ENCODE results near the gene UMAD1.
A peak's percentile ranks its signal among the peaks of the same experiment; 100 is the strongest.

UMAD1 gene

GRCh38 chr7:7695111-7695817 lies 54.7 kb downstream of the UMAD1 start:
- DNase-seq: no peak

GRCh38 chr7:7696458-7697119 lies 56.0 kb downstream of the UMAD1 start:
- no peak for DNase-seq

- DNase-seq: no peak
Observed at GRCh38 chr7:7698930-7699329, 58.4 kb downstream of the UMAD1 start.

DNA sequence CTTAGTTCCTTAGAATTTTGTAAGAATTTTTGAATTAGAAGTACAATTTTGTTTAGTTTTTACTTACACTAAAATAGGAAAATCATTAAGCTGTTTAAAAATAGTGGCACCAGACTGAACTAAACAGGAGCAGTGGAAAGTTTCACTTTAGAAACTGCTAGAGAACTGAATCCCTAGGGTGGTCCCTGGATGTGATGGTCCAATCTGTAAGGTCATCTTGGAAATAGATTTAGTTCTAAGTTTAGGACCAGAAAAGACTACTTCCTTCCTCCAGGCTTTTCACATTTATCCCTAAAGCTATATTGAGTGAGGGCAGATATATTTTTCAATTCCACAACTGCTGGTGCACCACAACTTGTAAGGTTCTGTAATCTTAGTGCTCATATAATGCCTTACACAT lies 58.8 kb downstream of the UMAD1 start:
- DNase-seq: no peak

DNA sequence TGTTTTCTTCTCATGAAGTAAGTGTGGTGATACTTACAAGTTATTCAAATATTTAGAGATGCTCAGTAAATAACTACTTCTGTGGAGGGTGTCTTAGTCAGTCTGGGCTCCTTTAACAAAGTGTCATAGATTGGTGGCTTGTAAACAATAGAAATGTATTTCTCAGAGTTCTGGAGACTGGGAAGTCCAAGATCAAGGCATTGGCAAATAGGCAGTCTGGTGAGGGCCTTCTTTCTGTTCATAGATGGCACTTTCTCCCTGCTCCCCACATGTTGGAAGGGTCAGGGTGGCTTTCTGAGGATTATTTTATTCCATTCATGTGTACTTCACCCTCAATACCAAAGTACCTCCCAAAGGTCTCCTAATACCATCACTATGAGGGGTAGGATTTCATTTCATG lies 59.4 kb downstream of the UMAD1 start:
- no peak for DNase-seq

GRCh38 chr7:7701527-7701926 lies 61.0 kb downstream of the UMAD1 start:
- no peak for DNase-seq

- DNase-seq: no peak
Observed at GRCh38 chr7:7702826-7703225, 62.3 kb downstream of the UMAD1 start.

- no peak for DNase-seq
Observed at GRCh38 chr7:7703427-7703826, 62.9 kb downstream of the UMAD1 start.

DNA sequence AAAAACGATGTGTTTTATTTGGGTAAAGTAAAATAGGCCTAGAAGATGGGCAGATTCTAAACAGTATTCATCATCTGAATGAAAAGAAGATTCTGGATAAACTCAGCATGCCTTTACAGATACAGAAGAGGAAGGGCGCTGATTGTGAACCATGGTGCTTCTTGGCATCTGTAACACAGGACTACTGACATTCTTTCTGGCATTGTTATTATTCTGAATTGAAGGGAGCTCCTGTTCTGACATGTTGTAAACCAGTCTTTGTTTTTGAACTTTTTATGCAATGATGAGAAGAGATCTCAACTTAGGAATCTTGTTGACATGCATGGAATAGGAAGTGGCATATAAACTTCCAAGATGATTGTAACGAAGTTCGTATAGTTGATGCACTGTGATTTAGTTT lies 64.3 kb downstream of the UMAD1 start:
- no peak for DNase-seq

- DNase-seq: no peak
Observed at GRCh38 chr7:7705318-7705717, 64.8 kb downstream of the UMAD1 start.

GRCh38 chr7:7706101-7706511 lies 65.6 kb downstream of the UMAD1 start:
- no peak for DNase-seq

GRCh38 chr7:7706556-7707172 lies 66.1 kb downstream of the UMAD1 start:
- DNase-seq: peak; percentile 63

DNA sequence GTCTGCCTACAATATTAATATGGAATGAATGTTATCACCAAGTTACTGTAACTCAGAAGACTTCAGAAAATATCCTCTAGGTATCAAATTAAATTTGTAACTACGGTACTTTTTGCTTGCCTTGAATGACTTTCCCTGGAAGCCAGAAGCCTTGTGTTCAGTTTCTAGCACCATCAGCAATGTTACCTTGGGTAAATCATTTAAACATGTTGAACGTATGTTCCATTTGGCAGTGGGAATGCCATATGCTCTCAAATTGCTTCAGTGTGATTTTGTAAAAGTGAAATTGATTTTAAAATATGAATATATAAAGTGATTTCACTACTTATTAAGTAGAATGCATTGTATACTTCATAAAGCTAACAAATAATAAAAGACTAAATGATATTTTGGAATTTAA lies 66.7 kb downstream of the UMAD1 start:
- no peak for DNase-seq

GRCh38 chr7:7707806-7708205 lies 67.3 kb downstream of the UMAD1 start:
- no peak for DNase-seq

GRCh38 chr7:7709291-7709690 lies 68.7 kb downstream of the UMAD1 start:
- DNase-seq: peak; percentile 58

- DNase-seq: no peak
Observed at GRCh38 chr7:7710469-7710868, 69.9 kb downstream of the UMAD1 start.

GRCh38 chr7:7713730-7714129 lies 73.2 kb downstream of the UMAD1 start:
- no peak for DNase-seq

DNA sequence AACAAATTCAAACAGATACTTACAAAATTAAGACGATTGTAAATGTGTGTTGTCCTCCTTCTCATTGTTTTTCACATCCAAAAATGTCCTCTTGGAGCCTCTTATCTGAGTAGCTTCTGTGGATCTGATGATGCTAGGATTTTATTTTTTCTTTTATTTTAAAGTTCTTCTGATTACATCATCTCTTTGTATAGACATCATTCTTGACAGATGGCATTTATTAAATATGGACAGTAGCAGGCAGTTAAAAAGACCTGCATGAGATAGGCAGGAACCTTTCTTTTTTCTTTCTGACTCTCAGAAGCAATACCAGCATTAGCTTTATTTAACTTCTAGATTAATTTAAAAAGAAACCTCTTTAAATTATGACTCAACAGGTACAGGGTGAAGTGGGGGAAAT lies 77.9 kb downstream of the UMAD1 start, which contains the start of gene RPA3:
TSS of gene RPA3 (minus strand) at position 116 of the 400 bp plus-strand sequence. CDS start 78,189 bp downstream, outside the sequence.
- DNase-seq: no peak

- DNase-seq: peak; percentile 78
Observed at GRCh38 chr7:7719236-7719635, 78.7 kb downstream of the UMAD1 start.

GRCh38 chr7:7720193-7720592 lies 79.6 kb downstream of the UMAD1 start:
- no peak for DNase-seq

- DNase-seq: no peak
Observed at GRCh38 chr7:7720750-7721621, 80.4 kb downstream of the UMAD1 start.

DNA sequence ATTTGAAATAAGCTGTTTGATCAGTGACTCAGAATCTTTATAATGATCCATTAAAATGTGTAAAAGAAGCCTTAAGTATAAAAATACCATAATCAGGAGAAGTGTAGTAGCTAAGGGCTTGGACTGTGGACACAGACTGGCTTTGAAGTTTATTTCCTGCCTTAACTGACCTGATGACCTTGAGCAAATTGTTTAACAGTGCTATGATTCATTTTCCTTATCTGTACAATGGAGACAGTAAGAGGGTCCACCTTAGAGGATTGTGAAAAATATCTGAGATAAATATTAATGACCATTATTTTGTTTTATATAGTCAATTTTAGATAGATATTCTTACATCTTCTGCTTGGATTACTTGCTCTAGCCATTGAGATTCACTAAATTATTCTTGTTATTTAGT lies 91.2 kb downstream of the UMAD1 start:
- no peak for DNase-seq

GRCh38 chr7:7732621-7733281 lies 92.2 kb downstream of the UMAD1 start:
- DNase-seq: no peak
